ENCODE data around the gene GATA1.

GATA1 gene

DNA sequence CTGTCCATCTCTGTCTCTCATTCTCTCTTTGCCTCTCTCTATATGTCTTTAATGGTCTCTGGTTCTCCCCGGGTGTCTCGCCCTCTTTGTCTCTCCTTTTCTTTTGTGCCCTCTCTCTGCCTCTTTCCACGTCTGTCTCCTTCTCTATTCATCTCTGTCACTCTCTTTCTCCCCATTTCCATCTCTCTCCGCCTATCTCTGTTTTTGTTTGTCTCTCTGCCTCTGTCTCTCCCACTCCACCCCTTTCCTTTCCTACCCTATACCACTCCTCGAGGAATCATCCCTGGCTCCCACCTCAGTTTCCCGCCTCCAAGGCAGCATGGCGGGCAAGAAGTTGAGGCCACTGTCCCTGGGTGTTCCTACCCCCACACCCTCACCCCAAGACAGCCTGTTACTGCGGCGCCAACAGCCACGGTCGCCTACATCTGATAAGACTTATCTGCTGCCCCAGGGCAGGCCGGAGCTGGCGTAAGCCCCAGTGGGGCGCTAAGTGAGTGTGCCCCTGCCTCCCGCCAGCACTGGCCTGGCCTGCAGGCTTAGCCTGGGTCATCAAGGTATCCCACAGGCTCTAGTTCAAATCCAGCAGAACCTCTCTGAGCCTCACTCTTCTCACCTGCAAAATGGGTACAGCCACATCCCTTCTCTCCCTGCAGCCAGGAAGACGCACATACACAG, 713 bp upstream of the GATA1 start:
- DNase-seq: no peak

DNA sequence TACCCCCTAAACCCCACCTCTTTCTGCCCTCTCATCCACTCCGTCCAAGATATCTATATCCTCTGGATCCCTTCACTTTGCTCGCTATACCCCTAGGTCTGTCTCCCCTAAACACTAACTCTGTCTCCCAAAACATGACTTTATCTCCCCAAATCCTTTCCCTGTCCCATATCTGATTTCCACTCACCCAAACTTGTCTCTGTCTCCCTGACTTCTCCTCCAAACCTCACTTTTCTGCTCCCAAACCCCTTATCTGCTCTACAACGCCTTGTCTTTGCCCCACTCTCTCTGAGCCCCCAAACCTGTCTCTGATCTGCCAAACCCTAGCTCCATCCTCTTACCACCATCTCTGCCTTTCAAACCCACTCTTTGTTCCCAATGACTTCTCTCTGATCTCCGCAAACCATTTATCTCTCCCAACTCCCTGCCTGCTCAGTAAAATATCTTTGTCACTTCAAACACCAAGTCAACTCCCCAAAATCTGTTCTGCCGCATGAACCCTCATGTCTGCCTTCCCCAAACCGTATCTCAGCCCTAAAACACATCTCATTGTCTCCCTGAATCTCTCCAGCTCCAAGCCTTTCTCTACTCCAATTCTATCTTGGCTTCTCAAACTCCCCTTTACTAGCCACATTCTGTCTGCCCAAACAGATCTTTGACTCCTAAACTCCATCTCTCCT, 575 bp downstream of the GATA1 start:
- DNase-seq: no peak

DNA sequence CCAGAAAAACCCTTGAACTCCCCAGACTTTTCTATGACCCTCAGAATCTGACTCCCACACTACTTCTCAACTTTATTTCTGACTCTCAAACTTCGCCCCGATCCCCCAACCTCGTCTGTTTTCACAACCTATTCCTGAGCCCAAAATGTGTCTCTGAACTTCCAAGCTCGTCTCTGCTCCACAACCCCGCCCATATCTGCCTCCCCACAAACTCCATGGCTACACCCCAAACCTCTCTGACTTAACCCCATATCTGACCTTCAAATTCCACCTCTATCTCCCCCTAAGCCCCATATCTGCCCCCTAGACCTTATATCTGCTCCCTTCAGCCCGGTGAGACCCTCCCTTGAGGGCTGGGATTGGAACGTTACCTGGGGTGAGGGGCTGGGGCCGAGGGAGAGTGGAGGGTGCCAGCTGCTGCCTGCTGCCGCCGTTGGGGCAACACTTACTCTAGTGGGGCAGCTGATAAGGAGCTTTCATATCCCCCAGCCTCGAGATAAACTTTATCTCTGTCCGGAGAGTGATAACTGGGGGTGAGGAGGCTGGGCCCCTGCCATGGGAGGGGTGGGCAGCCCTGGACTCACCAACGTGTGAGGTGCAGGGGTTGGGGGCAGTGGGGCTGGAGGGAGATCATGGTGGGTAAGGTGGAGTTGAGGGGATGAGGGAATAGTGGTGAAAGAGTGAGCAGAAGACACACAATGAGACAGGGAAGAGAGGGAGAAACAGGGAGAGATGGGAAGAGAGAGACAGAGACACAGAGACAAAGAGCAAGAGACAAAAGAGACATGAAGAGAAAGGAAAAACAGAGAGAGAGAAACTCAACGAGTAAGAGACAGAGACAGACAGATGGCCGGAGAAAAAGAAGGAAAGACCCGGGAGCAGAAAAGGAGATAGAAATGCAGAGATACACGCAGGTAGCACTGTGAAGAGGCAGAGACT, 1.4 kb downstream of the GATA1 start:
- no peak for DNase-seq

DNA sequence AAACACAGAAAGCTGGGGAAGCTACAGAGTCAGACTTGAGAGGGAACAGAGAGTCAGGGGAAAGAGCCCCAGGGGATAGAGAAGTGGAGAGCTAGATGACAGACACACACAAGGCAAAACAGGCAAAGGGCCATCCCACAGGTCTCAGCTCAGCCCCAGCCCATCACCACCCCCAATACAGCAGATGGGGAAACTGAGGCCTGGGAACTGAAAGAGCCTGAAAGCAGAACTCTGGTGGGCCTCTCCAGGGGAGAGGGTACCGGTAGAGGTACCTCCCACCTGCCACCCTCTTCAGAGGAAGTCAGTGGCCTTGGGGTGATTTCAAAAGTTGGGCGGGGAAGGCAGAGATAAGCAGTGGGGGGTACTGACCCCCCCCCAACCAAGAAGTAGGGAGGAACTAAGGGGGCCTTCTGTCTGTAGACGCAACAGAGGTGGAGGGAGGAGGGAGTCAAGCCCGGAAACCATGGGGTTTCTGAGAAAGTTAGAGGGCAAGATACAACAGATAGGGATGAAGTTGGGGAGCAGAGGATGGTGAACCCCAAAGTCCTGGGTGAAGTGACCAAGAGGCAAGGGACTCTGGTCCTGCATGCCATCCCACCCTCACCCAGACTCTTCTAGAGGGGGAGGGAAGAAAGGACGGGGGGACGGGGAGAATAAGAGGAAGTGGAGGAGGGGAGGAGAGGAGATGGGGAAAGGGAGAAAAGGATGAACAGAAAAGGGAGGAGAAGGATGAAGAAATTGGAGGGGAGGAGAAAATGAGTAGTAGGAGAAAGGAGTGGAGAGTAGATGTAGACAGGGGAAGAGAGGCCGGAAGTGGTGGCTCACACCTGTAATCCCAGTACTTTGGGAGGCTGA, 3.2 kb downstream of the GATA1 start:
- no peak for DNase-seq

DNA sequence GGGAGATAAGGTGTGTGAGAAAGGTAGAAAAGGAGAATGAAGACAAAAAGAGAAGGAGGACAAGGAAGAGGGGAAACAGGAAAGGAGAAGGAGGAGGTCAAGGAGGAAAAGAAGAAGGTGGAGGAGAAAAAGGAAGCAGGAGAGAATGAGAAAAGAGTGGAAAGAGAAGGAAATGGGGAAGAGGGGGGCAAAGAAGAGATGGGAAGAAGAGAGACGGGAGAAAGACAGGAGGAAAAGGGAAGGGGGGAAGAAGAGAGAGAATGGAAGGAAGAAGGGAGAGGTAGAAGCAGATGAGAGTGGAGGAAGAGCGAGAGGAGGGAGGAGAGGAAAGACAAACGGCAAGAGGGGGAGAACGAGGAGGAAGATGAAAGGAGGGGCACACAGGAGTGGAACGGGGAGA, 4.1 kb downstream of the GATA1 start:
- DNase-seq: no peak

DNA sequence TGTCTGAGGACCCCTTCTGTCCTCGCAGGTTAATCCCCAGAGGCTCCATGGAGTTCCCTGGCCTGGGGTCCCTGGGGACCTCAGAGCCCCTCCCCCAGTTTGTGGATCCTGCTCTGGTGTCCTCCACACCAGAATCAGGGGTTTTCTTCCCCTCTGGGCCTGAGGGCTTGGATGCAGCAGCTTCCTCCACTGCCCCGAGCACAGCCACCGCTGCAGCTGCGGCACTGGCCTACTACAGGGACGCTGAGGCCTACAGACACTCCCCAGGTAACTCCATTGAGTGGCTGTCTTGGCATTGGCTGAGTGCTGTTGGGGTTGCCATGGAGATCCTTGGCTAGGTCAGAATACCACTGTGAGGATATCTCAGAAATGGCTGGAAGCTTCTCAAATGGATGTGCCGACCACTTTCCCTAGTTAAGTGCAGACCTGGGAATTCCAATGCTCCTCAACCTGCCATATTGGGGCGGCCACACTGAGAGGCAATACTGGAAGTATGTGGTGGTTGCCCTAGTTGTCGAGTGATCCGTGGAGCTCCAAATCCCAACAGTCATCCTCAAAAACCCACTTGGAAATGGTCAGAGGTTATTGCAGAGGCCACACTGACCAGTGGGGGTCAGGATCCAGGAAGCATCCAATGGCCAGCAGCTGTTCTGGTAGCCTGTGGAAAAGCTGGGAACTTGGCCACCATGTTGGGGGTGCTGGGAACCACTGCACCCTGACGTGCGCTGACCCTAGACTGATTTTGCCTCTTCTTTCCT, 4.9 kb downstream of the GATA1 start:
- no peak for DNase-seq

DNA sequence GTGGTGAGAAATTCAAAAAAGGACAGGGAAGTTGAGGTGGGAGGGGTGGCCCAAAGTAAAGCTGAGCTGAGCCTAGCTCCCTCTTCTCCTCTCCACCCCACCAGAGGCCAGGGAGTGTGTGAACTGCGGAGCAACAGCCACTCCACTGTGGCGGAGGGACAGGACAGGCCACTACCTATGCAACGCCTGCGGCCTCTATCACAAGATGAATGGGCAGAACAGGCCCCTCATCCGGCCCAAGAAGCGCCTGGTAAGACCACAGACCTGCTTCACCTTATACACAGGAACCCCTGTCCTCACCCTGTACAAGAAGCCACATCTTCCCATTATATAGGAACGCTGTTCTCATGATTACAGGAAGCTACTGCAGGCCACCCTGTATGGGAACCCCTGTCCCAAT, 5.8 kb downstream of the GATA1 start:
- no peak for DNase-seq

DNA sequence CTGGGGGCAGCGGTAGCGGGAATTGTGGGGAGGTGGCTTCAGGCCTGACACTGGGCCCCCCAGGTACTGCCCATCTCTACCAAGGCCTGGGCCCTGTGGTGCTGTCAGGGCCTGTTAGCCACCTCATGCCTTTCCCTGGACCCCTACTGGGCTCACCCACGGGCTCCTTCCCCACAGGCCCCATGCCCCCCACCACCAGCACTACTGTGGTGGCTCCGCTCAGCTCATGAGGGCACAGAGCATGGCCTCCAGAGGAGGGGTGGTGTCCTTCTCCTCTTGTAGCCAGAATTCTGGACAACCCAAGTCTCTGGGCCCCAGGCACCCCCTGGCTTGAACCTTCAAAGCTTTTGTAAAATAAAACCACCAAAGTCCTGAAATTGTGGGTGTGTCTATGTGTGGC, 7.5 kb downstream of the GATA1 start:
- DNase-seq: no peak

DNA sequence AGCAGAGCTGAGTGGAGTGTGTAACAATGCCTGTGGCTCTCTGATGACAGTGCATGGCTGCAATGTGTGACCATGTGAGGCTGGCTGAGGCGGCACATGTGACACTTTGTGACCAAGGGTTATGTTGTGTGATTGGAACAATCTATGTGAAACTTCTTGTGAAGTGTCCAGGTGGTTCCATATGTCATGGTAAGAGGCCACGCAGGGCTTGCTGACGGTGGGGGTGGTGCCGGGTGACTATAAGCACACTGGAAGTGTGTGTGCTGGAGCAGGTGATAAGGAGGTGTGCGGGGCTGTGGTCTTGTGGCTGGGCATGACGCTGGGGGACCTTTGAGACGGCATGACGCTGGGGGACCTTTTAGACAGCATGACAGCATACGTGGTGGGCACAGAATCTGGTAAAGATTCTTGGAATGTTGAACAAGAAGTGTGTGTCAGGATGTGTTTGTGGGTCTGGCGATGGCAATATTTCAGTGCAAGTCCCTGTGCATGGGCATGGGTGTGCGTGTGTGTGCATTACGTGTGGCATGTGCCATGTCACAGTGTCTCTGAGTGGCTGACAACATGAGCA, 8.0 kb downstream of the GATA1 start:
- DNase-seq: no peak

DNA sequence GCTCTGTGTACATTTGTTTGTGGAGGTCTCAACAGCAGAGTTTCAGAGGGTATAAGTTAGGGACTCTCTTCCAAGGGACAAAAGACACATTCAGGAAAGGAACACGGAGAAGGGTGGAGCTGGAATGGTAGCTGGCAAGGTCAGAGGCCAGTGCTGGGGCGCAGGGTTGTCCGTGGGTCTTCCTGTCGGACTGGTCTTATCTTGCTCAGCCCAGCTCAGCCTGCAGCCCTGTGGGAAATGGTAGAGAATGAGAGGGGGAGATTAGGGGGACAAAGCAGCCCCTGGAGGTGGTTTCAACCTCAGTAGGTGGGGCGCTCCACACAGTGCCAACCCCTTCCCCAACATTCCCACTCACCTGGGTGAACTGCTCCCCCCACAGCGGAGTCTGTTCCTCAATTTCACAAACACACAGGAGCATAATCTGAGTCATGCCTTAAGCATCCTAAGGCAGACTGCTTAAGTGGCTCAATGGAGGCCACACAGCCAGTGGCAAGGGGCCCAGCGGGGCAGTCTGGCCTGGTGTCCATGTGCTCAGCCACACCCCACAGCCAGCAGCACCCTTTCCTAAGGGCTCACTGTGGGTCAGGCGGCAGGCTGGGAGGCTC, 8.6 kb downstream of the GATA1 start:
- no peak for DNase-seq

DNA sequence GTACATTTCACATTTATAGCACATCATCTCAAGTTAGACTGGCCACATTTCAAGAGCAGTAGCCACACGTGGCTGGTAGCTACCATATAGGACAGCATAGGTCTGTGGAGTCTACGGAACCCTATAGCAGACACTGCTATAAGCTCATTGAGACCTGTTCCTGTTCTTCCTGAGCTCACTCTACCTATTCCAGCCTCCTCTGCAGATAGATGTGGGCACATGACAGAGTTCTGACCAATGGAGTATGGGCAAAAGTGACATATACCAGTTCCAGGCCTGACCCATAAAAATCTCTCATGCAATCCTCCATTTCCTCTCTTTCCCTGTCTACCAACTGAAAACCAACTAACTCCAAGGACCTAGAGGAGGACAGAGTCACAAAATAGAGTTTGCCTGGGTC, 11.9 kb downstream of the GATA1 start:
- DNase-seq: no peak

DNA sequence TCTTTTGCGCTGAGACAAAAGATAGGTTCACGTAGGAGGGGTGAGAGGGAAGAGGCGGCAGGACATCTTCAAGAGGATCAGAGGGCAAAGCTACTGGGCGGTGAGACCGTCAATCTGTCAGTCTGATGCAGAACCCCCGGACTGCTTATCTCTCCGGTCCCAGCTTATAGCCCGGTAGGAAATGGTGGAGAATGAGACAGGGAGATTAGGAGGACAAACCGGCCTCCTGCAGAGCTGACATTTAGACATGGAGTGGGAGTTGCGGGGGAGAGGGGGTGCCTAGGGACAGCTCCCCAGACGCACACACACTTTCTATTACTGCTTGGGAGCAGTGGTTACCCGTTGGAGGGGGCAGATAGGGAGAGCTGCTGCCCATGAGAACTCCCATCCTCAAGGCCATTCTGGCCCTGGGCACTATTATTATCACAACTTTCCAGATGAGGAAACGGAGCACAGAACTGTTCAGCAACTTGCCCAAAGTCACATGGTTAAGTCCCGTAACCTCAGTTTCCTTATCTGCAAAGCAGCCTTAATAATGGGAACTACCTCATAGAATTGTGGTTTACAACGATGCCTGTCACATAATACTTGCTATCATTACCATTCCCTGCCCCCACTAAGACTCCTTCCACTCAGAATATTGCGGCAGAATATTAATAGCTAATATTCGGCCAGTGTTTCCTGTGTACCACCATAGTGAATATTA, 14.3 kb downstream of the GATA1 start:
- DNase-seq: no peak

DNA sequence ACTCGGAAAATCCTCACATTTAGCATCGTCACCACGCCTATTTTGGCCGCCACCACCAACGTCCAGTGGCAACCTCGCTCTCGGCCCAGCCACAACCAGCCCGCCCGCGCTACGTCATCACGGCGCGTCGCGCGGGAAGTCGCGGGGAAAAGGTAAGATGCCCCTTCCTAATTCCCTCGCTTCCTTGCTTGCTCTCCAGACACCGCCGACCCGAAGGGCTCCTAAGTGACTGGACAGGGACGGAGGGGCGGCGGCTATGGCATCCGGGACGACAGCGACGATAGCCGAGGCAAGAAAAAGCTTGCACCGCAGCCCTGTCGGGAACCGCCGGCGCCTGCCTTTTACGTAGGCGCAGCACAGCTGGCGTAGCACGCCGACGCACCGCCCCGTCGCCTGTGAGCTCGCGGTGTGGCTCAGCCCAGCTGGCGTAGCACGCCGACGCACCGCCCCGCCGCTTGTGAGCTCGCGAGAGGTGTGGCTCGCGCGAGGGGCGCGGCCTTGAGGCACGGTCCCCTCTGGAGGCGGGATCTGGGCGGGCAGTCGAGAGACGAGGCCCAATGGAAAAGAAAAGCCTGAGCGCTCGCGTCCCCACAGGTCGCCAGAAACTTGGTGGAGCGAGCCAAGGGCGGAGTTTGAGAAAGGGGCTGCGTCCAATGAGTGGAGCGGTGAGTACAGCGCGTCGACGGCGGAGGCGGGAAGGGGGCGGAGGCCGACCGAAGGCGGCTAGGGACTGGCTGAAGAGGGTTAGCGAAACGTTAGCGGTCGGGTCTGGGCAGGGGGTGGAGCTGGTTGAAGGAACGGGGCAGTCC, 15.1 kb downstream of the GATA1 start, which contains the start of gene HDAC6:
Gene HDAC6, plus strand, starts transcription at position 788 of the 809 bp plus-strand sequence. CDS start 626 bp downstream, outside the sequence.
- peak; percentile 98 for DNase-seq

DNA sequence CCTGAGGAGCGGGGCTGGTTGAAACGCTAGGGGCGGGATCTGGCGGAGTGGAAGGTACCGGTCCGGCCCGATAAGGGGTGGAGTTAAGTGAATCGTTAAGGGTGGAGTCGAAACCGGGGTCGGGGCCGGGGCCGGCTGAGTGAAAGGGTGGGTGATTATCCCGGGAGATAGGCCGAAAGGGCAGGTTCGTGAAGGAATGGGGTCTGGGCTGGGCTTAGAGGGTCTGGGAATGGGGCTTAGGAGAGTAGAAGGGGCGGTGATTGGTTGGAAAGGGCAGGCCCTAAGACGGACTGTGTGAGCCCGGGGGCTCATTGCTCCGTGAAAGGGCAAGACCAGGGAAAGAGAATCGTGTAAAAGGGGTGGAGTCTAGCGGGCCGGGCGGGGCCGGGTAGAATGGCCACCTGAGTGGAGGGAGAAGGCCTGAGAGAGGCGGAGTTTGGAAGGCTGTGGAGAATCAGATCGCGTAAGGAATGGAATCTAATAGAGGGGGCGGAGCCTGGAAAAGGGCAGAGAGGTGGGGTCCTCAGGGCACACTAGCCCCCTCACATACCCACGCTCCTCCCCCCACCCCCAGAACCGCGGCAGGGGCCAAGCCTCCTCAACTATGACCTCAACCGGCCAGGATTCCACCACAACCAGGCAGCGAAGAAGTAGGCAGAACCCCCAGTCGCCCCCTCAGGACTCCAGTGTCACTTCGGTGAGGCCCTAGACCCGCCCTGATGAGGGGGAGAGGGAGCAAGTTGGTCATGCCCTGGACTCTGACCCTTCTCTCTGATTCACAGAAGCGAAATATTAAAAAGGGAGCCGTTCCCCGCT, 15.9 kb downstream of the GATA1 start:
- peak; percentile 74 for DNase-seq

DNA sequence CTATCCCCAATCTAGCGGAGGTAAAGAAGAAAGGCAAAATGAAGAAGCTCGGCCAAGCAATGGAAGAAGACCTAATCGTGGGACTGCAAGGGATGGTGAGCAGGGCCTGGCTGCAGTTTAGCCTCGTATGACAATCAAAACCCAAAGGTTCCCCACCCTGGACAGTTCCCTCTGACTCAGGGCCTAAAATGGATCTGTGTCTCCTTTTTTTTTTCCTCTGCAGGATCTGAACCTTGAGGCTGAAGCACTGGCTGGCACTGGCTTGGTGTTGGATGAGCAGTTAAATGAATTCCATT, 16.5 kb downstream of the GATA1 start:
- no peak for DNase-seq

DNA sequence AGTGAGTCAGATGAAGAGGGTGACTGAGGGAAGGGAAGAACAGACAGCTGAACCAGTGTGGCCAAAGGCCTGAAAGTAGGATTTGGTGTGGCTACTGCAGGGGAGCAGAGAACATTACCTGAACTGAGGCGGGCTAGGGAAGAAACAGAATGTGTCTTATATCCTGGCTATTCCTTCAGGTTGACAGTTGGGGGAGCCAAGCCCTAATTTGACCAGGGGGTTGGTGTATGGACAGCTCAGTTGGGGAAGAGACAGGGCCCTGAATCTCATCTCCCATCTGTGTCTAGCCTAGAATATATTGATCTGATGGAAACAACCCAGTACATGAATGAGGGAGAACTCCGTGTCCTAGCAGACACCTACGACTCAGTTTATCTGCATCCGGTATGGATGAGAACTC, 19.7 kb downstream of the GATA1 start:
- DNase-seq: no peak

DNA sequence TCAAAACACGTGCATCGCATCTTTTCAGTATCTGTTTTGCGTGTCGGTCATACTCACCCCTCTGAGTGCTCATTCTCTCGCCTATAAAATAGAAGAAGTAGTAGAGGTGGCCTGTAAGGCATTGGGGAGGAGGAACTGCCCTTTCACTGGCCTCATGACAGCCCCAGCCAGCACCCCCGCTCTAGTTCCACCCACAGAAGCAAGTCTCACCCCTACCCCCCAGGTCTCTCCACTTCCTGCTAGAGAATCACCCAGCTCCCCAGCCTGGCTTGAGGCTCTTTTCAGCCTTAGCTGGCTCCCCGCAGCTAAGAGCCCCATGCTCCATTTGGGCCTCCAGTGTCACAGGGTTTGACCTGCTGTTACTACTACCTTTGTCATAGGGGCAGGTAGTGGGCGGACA, 27.3 kb downstream of the GATA1 start:
- no peak for DNase-seq

DNA sequence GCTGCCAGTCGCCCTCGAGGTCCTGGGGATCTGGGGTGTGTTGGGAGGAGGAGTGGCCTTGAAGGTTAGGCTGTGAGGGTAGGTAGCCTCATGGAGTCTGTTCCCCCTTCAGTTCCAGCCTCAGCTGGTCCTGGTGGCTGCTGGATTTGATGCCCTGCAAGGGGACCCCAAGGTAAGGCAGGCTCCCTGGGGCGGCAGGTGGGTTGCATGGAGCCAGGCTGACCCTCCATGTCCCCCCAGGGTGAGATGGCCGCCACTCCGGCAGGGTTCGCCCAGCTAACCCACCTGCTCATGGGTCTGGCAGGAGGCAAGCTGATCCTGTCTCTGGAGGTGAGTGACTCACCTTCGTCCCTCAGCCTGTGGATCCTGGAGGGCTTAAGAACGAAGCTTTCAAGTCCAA, 28.3 kb downstream of the GATA1 start:
- no peak for DNase-seq

DNA sequence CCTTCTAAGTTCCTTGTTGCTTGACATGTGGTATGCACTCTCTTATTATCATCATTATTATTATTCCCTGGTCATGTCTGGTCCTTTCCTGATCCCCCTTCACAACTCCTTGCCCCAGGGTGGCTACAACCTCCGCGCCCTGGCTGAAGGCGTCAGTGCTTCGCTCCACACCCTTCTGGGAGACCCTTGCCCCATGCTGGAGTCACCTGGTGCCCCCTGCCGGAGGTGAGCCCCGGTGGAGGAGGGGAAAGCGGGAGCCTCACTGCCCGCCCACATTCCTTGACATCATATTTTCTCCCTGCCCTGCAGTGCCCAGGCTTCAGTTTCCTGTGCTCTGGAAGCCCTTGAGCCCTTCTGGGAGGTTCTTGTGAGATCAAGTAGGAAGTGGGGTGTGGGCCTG, 28.9 kb downstream of the GATA1 start:
- no peak for DNase-seq

Measured in CD4-positive, alpha-beta T cell treated with Interleukin-21 for 1 hour (primary cell).